ENCODE data around the gene PLSCR1.

DNA sequence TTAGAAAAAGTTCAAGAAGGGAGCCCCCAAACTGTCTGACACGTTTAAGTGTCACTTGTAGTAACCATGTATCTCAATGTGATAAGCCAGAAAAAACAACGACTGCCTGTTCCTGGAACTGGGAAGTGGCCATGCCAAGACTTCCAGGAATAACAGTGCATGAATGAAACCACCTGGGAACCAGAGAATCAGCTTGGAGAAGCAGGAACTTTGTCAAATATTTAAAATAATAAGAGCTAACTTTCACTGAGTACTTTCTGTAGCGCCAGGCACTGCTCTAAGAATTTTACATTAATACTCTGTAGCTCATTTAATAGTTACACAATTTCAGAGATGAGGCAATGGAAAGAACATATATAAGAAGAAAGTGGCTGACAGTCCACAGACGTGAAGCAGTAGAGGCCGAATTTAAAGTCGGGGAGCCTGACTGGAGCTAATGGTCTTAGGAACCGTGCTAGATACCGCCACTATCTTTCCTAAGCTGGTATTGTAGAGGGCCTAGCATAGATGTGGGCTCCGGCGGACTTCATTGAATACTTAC is 876 bp downstream of the PLSCR1 start:
- TF ChIP-seq, protein P1, sequence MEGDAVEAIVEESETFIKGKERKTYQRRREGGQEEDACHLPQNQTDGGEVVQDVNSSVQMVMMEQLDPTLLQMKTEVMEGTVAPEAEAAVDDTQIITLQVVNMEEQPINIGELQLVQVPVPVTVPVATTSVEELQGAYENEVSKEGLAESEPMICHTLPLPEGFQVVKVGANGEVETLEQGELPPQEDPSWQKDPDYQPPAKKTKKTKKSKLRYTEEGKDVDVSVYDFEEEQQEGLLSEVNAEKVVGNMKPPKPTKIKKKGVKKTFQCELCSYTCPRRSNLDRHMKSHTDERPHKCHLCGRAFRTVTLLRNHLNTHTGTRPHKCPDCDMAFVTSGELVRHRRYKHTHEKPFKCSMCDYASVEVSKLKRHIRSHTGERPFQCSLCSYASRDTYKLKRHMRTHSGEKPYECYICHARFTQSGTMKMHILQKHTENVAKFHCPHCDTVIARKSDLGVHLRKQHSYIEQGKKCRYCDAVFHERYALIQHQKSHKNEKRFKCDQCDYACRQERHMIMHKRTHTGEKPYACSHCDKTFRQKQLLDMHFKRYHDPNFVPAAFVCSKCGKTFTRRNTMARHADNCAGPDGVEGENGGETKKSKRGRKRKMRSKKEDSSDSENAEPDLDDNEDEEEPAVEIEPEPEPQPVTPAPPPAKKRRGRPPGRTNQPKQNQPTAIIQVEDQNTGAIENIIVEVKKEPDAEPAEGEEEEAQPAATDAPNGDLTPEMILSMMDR (IDR thresholded peaks at IDR 0.05) = no peak
- TF ChIP-seq EZH2 (IDR thresholded peaks at IDR 0.05; ENCODE audit: borderline replicate concordance, insufficient read depth, low read depth, low read length, poor library complexity, severe bottlenecking) = no peak
